GM13976 (cell line): ENCODE results near the gene PCGF1.

ENCODE experiments used
- DNase-seq: peaks from one replicate; pipeline ENCODE4 v3.0.0; 2012; ENCODE audit warnings: low spot score
- CTCF ChIP-seq: IDR thresholded peaks from 2 replicates; pipeline ENCODE4 v1.5.1; 2012; ENCODE audit warnings: borderline replicate concordance, mild to moderate bottlenecking; ENCODE audit not compliant: insufficient read depth; ENCODE audit errors: extremely low read depth, missing control alignments, control extremely low read depth
- in situ Hi-C: fragments of 300-500 bp; cut with MboI; formaldehyde crosslinking; loops from one replicate; pipeline ENCODE4 v1.12.0; 2022; ENCODE audit warnings: low sequenced_read_pairs, mixed read lengths, inconsistent platforms; ENCODE audit not compliant: unreplicated experiment

The PCGF1 gene

GRCh38 chr2:74511104-74511989 lies 3.9 kb upstream of the PCGF1 start:
- TF ChIP-seq CTCF = no peak
- DNase-seq = no peak
- in situ Hi-C loops = no loop called here

- in situ Hi-C loops = no loop called here
- DNase-seq = no peak
- TF ChIP-seq CTCF = no peak
Measured at GRCh38 chr2:74510272-74510671, 2.8 kb upstream of the PCGF1 start.

GRCh38 chr2:74507926-74508520 lies 528 bp upstream of the PCGF1 start:
- DNase-seq = peak; percentile 54
- in situ Hi-C loops = no loop called here
- peak; percentile 14 for TF ChIP-seq CTCF

GRCh38 chr2:74505448-74506246 lies 1.8 kb downstream of the PCGF1 start:
- DNase-seq = no peak
- in situ Hi-C loops = no loop called here
- no peak for TF ChIP-seq CTCF

- in situ Hi-C loops = no loop called here
- no peak for TF ChIP-seq CTCF
- no peak for DNase-seq
Measured at GRCh38 chr2:74504591-74504990, 2.9 kb downstream of the PCGF1 start.
